OCI-LY7 (cell line): ENCODE results near the gene LCT. TPM values are rescaled to one million over a fixed set of nuclear protein-coding genes. Genes with fewer than 3 reads are reported as not detected.

Source experiments
- BruUV-seq: library from RNA; stranded (reverse); fragments of 400-500 nt; replicated peaks from 2 replicates; lab custom pipeline; 2021; lab: Mats Ljungman, UMichigan
- CTCF ChIA-PET: fragments of 300-600 bp; sonication (Branson Sonifier 250); formaldehyde crosslinking; loops from one replicate; lab custom pipeline; 2022; ENCODE audit warnings: antibody characterized with exemption; ENCODE audit not compliant: unreplicated experiment; lab: Charles Lee
- POLR2A ChIA-PET: fragments of 300-600 bp; sonication (Branson Sonifier 250); formaldehyde crosslinking; loops from one replicate; lab custom pipeline; 2022; ENCODE audit warnings: antibody characterized with exemption; lab: Charles Lee
- DNase-seq: peaks from one replicate; pipeline ENCODE4 v3.0.0-alpha.2; 2015; ENCODE audit warnings: low spot score
- H2AFZ ChIP-seq: fragments of 200-600 bp; sonication (generic), shearing (Covaris generic); 2 replicates; pipeline ENCODE4 v1.6.1; 2014; ENCODE audit warnings: mild to moderate bottlenecking, antibody characterized with exemption, low read length, moderate library complexity
- H3K27ac ChIP-seq: fragments of 200-600 bp; sonication (generic); 2 replicates; pipeline ENCODE4 v1.5.1; 2014; ENCODE audit warnings: mixed run types, low read depth, mild to moderate bottlenecking, moderate library complexity, low read length, inconsistent platforms; ENCODE audit not compliant: poor library complexity, severe bottlenecking
- H3K36me3 ChIP-seq: fragments of 200-600 bp; sonication (generic); 2 replicates; pipeline ENCODE4 v1.6.1; 2014; ENCODE audit warnings: mild to moderate bottlenecking, antibody characterized with exemption, low read length, moderate library complexity, mixed read lengths; ENCODE audit not compliant: insufficient read depth
- H3K4me1 ChIP-seq: fragments of 200-600 bp; sonication (generic); 2 replicates; pipeline ENCODE4 v1.5.1; 2014; ENCODE audit warnings: mild to moderate bottlenecking, low read length; ENCODE audit not compliant: insufficient read depth, poor library complexity, severe bottlenecking
- H3K4me2 ChIP-seq: fragments of 200-600 bp; sonication (generic); 2 replicates; pipeline ENCODE4 v1.6.1; 2014; ENCODE audit warnings: mild to moderate bottlenecking, low read length
- H3K4me3 ChIP-seq: fragments of 200-600 bp; sonication (generic); 2 replicates; pipeline ENCODE4 v1.5.1; 2014; ENCODE audit warnings: mild to moderate bottlenecking, low read depth, low read length; ENCODE audit not compliant: poor library complexity, severe bottlenecking
- H3K79me2 ChIP-seq: fragments of 200-600 bp; sonication (generic); 2 replicates; pipeline ENCODE4 v1.6.1; 2016; ENCODE audit warnings: low read depth, mild to moderate bottlenecking, low read length, moderate library complexity, mixed read lengths; ENCODE audit not compliant: insufficient read depth
- H3K9me2 ChIP-seq: fragments of 200-600 bp; sonication (generic); 2 replicates; pipeline ENCODE4 v1.6.1; 2016; ENCODE audit warnings: mild to moderate bottlenecking, low read length, mixed read lengths; ENCODE audit not compliant: insufficient read depth
- H3K9me3 ChIP-seq: fragments of 200-600 bp; sonication (generic); 2 replicates; pipeline ENCODE4 v1.6.1; 2014; ENCODE audit warnings: mild to moderate bottlenecking, mixed run types, low read length, mixed read lengths
- H4K20me1 ChIP-seq: fragments of 200-600 bp; sonication (generic); 2 replicates; pipeline ENCODE4 v1.6.1; 2014; ENCODE audit warnings: mild to moderate bottlenecking, antibody characterized with exemption, low read length, moderate library complexity, mixed read lengths; ENCODE audit not compliant: insufficient read depth
- CTCF ChIP-seq: fragments of 200-600 bp; sonication (generic); conservative IDR thresholded peaks from 2 replicates; pipeline ENCODE4 v1.5.1; 2014; ENCODE audit warnings: mild to moderate bottlenecking, antibody characterized with exemption, low read length, moderate library complexity, mixed read lengths
- EZH2phosphoT487 ChIP-seq: fragments of 200-600 bp; sonication (generic); IDR thresholded peaks from 2 replicates; pipeline ENCODE4 v1.6.1; 2018; ENCODE audit warnings: low read depth, borderline replicate concordance, mild to moderate bottlenecking, mixed run types, antibody characterized with exemption, low read length, moderate library complexity, mixed read lengths
- intact Hi-C: fragments of 100-400 bp; cut with micrococcal nuclease; formaldehyde crosslinking; loops from one replicate; pipeline ENCODE4 v1.10.0; 2022; ENCODE audit not compliant: unreplicated experiment
- total RNA-seq, 2 experiments: library from RNA; depleted of rRNA in 1 of 2; stranded (reverse); fragments of >200 nt in 1 of 2; shearing (Covaris generic) in 1 of 2; gene quantifications; 2 replicates each; pipeline ENCODE4 v1.2.3, GENCODE V29; 2014 to 2022

Gene LCT
- total RNA-seq, 2 experiments from 2014 or later, result 0.15 to 0.54 TPM

GRCh38 chr2:135818937-135819610 lies 17.9 kb downstream of the LCT start:
- Histone ChIP-seq H4K20me1 (no peaks in the 10 kb centered on the region), H3K4me3 (no peak overlapping the region), H3K9me2 (no peaks in the 10 kb centered on the region), H3K4me2 (no peak overlapping the region), H3K27ac (no peak overlapping the region), H3K36me3 (no peaks in the 10 kb centered on the region), H3K79me2 (no peaks in the 10 kb centered on the region), H3K9me3 (0 out of 2 replicates have a peak, but pooled peaks cover 7% of the 10 kb centered on the region), H2AFZ (no peak overlapping the region), H3K4me1 (no peaks in the 10 kb centered on the region)
- TF ChIP-seq EZH2phosphoT487 (no peak), CTCF (peak; percentile 70)
- CTCF ChIA-PET, result no interaction called here
- no TSS peak for BruUV-seq
- intact Hi-C loops, result no loop called here
- peak; percentile 26 for DNase-seq
- POLR2A ChIA-PET, result no interaction called here

- Histone ChIP-seq H4K20me1 (no peaks in the 10 kb centered on the region), H3K4me1 (no peaks in the 10 kb centered on the region), H3K9me3 (0 out of 2 replicates have a peak, but pooled peaks cover 7% of the 10 kb centered on the region), H2AFZ (no peak overlapping the region), H3K4me2 (no peak overlapping the region), H3K27ac (no peak overlapping the region), H3K4me3 (no peak overlapping the region), H3K79me2 (no peaks in the 10 kb centered on the region), H3K9me2 (no peaks in the 10 kb centered on the region), H3K36me3 (no peaks in the 10 kb centered on the region)
- ChIA-PET POLR2A (interaction anchor here (0.6 kb wide), 1 partner anchor 9 kb away, joined by 3 read pairs; no protein-coding TSS in a partner anchor), CTCF (no interaction called here)
- intact Hi-C loops, result no loop called here
- no peak for TF ChIP-seq CTCF
- TF ChIP-seq EZH2phosphoT487, result no peak
- BruUV-seq, result no TSS peak
- no peak for DNase-seq
Observed at GRCh38 chr2:135817951-135818350, 19.0 kb downstream of the LCT start.

- Histone ChIP-seq H3K79me2 (no peaks in the 10 kb centered on the region), H3K4me3 (no peak overlapping the region), H3K9me3 (0 out of 2 replicates have a peak, but pooled peaks cover 2% of the 10 kb centered on the region), H3K9me2 (no peaks in the 10 kb centered on the region), H2AFZ (no peak overlapping the region), H3K36me3 (no peaks in the 10 kb centered on the region), H3K4me2 (no peak overlapping the region), H4K20me1 (no peaks in the 10 kb centered on the region), H3K4me1 (no peaks in the 10 kb centered on the region), H3K27ac (no peak overlapping the region)
- no TSS peak for BruUV-seq
- POLR2A ChIA-PET, result interaction anchor here (0.5 kb wide), 1 partner anchor 16 kb away, joined by 5 read pairs; no protein-coding TSS in a partner anchor
- intact Hi-C loops, result no loop called here
- CTCF ChIA-PET, result no interaction called here
- DNase-seq, result no peak
- TF ChIP-seq EZH2phosphoT487, result no peak
- TF ChIP-seq CTCF, result no peak
Observed at GRCh38 chr2:135817466-135817865, 19.5 kb downstream of the LCT start.
